ENCODE measurements around the gene TESK1. TPM values are rescaled to one million over a fixed set of nuclear protein-coding genes. Genes with fewer than 3 reads are reported as not detected.

TESK1 gene, protein sequence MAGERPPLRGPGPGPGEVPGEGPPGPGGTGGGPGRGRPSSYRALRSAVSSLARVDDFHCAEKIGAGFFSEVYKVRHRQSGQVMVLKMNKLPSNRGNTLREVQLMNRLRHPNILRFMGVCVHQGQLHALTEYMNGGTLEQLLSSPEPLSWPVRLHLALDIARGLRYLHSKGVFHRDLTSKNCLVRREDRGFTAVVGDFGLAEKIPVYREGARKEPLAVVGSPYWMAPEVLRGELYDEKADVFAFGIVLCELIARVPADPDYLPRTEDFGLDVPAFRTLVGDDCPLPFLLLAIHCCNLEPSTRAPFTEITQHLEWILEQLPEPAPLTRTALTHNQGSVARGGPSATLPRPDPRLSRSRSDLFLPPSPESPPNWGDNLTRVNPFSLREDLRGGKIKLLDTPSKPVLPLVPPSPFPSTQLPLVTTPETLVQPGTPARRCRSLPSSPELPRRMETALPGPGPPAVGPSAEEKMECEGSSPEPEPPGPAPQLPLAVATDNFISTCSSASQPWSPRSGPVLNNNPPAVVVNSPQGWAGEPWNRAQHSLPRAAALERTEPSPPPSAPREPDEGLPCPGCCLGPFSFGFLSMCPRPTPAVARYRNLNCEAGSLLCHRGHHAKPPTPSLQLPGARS
- total RNA-seq (2022; extraction: Qiagen RNA extraction) = 21.8 to 29.3 TPM (median 28.4 TPM) in 5 replicates

DNA sequence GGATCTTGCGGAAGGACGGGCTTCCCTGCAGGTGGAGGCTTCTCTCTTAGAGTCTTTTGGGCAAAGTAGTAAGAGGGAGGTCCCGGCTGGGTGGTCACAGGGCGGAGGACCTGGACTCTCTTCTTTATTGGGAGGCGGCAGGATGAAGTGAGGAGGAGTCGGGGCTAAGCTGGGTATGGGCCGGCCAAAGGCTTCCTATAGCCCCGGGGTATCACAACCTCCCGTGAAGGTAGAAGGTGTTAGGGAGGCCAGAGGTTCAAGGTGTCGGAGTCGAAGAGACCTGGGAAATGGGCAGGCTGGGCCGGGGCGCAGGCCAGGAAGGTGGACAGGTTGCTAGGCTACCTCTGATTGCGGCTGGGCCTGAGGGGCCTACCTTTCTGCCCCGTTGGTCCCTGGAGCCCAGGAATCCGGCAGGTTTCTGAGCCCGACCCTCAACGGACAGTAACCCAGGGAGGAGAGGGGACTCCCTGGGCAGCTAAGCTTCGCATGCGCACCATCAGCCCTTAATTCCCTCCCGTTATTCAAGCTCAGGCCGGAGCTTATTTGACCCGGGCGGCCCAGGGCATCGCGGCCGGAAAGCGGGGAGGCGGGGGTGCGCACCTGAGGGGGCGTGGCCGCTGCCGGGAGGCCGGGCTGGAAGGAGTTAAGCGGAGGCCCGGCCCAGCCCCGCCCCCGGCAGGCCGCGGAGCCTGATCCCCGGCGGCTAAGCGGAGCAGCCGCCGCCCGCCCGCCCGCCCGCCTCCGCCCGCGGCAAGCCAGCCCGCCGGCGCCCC lies at the start of gene TESK1:
TESK1 (plus strand) TSS at position 685 of the 773 bp plus-strand sequence. CDS start 358 bp downstream, outside the sequence.

DNA sequence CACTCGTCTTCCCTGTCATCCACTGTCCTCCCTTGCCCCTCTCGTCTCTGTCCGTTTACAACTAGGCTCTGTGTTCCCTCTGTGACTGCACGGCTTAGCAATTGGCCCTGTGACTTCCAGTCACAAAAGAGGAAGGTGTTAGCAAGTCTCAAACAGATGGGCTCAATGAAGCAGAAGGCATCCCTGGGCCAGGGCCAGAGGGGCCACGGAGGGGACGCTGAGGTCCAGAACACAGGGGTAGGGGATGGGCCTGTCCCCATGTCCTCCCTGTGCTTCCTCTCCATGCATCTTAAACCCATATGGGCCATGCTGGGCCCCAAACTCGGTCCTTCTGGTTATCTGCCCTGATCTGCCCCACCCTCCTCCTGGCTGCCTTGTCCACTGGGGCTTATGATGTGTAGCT lies 13.3 kb downstream of the TESK1 start, which contains the start of gene CD72:
CD72 (minus strand) TSS at position 89 of the 403 bp plus-strand sequence. CDS start 110 bp downstream, outside the sequence.

DNA sequence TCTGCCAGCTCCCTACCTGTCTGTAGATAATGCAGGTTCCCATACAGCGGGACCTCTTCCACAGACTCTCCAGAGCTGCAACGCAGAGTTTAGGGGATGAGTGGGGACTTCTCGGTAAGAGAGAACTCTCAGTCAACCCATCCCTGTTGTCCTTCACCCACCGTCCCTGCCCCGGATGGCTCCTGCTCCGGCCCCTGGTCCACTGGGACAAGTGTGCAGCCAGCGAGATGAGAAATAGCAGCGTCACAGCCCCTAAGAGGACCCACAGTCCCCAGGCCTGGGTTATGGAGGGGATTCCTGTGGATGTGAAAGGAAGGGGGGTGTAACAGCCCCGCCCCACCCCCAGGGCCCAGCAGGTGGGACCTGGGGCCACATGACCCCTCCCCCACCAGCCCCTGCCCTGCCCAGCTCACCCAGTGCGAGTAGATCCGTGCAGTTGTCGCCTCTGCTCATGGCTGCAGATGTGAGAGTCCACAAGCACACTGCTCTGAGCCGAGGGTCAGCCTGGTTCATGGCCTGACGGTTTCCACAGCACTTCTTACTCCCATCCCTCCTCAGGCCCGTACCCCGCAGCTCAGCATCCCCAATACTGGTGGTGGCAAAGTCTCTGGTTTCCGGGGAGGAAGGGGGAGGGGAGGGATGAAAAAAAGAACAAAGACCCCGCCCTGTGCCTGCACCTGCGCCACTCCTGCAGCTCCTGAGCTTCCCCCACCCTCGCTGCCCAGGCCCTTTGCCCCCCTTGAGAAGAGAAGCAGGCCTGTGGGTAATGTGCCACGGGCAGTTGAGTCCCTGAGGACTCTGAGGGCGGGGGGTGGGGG lies 45.5 kb downstream of the TESK1 start, which contains the start of gene SIT1:
SIT1 (minus strand) TSS at position 591 of the 818 bp plus-strand sequence; CDS start at position 513, 78 bp downstream.

DNA sequence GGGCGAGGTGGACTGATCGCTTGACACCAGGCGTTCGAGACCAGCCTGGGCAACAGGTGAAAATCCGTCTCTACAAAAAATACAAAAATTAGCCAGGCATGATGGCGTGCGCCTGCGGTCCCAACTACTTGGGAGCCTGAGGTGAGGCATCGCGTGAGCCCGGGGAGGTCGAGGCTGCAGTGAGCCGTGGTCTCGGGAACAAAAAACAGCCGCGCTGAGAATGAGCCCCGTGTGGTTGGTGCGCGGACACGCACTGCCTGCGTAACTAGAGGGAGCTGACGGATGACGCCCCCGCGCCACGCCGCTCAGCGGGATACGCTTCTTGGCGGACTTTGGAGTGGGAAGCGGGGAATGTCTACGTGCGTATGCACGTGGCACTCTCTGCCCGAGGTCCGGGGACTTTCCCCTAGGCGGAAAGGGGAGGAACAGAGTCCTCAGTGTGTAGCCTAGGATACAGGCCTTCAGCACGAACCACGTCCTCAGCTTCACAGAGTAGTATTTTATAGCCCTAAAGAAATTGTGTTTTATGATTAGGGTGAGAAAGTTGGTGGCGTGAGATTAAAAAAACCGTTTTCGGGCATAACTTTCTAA lies 52.6 kb downstream of the TESK1 start, which contains the start of gene RMRP:
RMRP (minus strand) TSS at position 474 of the 591 bp plus-strand sequence.

DNA sequence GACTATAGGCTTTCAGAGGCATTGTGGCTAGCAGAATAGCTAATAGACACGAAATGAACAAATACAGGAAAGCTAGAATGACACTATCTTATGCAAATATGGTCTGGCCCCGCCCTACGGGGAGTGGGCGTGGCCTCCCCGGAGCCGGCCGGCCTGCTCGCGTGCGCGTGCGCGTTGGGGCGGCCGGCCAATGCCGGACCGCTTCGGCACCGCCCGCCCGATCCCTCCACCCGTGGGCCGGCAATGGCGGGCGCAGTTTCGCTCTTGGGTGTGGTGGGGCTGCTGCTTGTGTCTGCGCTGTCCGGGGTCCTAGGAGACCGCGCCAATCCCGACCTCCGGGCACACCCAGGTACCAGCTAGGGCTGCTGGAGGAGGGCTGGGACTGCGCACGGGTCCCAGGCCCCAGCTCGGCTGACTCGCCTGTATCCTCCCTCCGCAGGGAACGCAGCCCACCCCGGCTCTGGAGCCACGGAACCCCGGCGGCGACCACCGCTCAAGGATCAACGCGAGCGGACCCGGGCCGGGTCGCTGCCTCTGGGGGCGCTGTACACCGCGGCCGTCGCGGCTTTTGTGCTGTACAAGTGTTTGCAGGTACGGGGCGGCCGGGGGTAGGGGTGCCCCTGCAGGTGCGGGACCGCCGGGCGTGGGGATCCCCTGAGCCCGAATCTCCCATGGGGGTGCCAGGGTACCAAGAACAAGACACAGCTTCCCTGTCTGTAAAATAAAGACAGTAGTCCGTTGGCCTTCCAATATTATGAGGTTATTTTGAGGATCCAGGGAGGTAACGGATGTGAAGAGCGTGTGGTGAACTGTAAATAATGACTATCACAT lies 53.3 kb downstream of the TESK1 start, which contains the start of gene CCDC107:
CCDC107 (plus strand) TSS at position 156 of the 831 bp plus-strand sequence; CDS start at position 244, 88 bp downstream.

Other genes with a start within 250 kb of the TESK1 start
- 26.6 to 32.2 TPM (median 31.5 TPM) in 5 replicates for gene RUSC2, start 115.2 kb upstream of the TESK1 start, total RNA-seq (2022; extraction: Qiagen RNA extraction)
- gene CD72, start 13.2 kb downstream of the TESK1 start, total RNA-seq (2022; extraction: Qiagen RNA extraction) = 0.15 to 0.22 TPM (median 0.17 TPM) in 4 of 5 replicates, not detected in the other
- gene SIT1, start 45.7 kb downstream of the TESK1 start, total RNA-seq (2022; extraction: Qiagen RNA extraction) = 0.07 TPM in 1 of 5 replicates, not detected in the others
- gene RMRP, start 52.8 kb downstream of the TESK1 start, total RNA-seq (2022; extraction: Qiagen RNA extraction) = 5.1 to 14.3 TPM (median 9.2 TPM) in 4 of 5 replicates, not detected in the other
- 25.4 to 33.7 TPM (median 32.3 TPM) in 5 replicates for gene CCDC107, start 53.0 kb downstream of the TESK1 start, total RNA-seq (2022; extraction: Qiagen RNA extraction)
- 11.1 to 18.8 TPM (median 16.6 TPM) in 5 replicates for gene ARHGEF39, start 59.9 kb downstream of the TESK1 start, total RNA-seq (2022; extraction: Qiagen RNA extraction)
- gene CA9, start 68.7 kb downstream of the TESK1 start, total RNA-seq (2022; extraction: Qiagen RNA extraction) = 6.0 to 10.6 TPM (median 8.0 TPM) in 5 replicates
- 647 to 712 TPM (median 698 TPM) in 5 replicates for gene TPM2, start 84.7 kb downstream of the TESK1 start, total RNA-seq (2022; extraction: Qiagen RNA extraction)
- 118 to 145 TPM (median 125 TPM) in 5 replicates for gene TLN1, start 126.9 kb downstream of the TESK1 start, total RNA-seq (2022; extraction: Qiagen RNA extraction)
- gene CREB3, start 127.4 kb downstream of the TESK1 start, total RNA-seq (2022; extraction: Qiagen RNA extraction) = 54.4 to 63.2 TPM (median 57.3 TPM) in 5 replicates
- gene GBA2, start 144.0 kb downstream of the TESK1 start, total RNA-seq (2022; extraction: Qiagen RNA extraction) = 28.4 to 39.2 TPM (median 31.7 TPM) in 5 replicates
- gene RGP1, start 144.0 kb downstream of the TESK1 start, total RNA-seq (2022; extraction: Qiagen RNA extraction) = 13.5 to 17.7 TPM (median 14.7 TPM) in 5 replicates
- 0.15 to 0.38 TPM (median 0.23 TPM) in 4 of 5 replicates, not detected in the other for gene MSMP, start 149.0 kb downstream of the TESK1 start, total RNA-seq (2022; extraction: Qiagen RNA extraction)
- gene NPR2, start 186.3 kb downstream of the TESK1 start, total RNA-seq (2022; extraction: Qiagen RNA extraction) = 4.2 to 6.3 TPM (median 4.6 TPM) in 5 replicates
- 0.34 to 0.52 TPM (median 0.35 TPM) in 5 replicates for gene SPAG8, start 207.0 kb downstream of the TESK1 start, total RNA-seq (2022; extraction: Qiagen RNA extraction)
- 69.1 to 112 TPM (median 101 TPM) in 5 replicates for gene HINT2, start 209.8 kb downstream of the TESK1 start, total RNA-seq (2022; extraction: Qiagen RNA extraction)
- not detected in 5 replicates for gene FAM221B, start 223.5 kb downstream of the TESK1 start, total RNA-seq (2022; extraction: Qiagen RNA extraction)
- 2.4 to 3.5 TPM (median 3.4 TPM) in 5 replicates for gene TMEM8B, start 224.0 kb downstream of the TESK1 start, total RNA-seq (2022; extraction: Qiagen RNA extraction)

Data from A549 treated with AZD2906 at 1 μM for 4 hours (cell line).